Type B pancreatic cell (in vitro differentiated cells): ENCODE results near the gene TFPT. TPM values are rescaled to one million over a fixed set of nuclear protein-coding genes. Genes with fewer than 3 reads are reported as not detected.

Experiments used
- DNase-seq: peaks from one replicate; pipeline ENCODE4 v3.0.0; 2021; ENCODE audit warnings: mixed read lengths; ENCODE audit not compliant: unreplicated experiment; ENCODE audit errors: extremely low spot score
- H3K27ac Mint-ChIP-seq: 2 replicates; pipeline ENCODE4 v1.8.0; 2021; ENCODE audit warnings: mild to moderate bottlenecking, mixed read lengths
- H3K27me3 Mint-ChIP-seq: 2 replicates; pipeline ENCODE4 v1.8.0; 2021; ENCODE audit warnings: mixed read lengths
- H3K36me3 Mint-ChIP-seq: 2 replicates; pipeline ENCODE4 v1.8.0; 2021; ENCODE audit warnings: mixed read lengths
- H3K4me1 Mint-ChIP-seq: one replicate; pipeline ENCODE4 v1.8.0; 2021; ENCODE audit warnings: mixed read lengths; ENCODE audit not compliant: unreplicated experiment
- H3K4me3 Mint-ChIP-seq: 2 replicates; pipeline ENCODE4 v1.8.0; 2021; ENCODE audit warnings: mild to moderate bottlenecking, mixed read lengths
- H3K9me3 Mint-ChIP-seq: 2 replicates; pipeline ENCODE4 v1.8.0; 2021; ENCODE audit warnings: mixed read lengths
- CTCF ChIP-seq: fragments of 200-600 bp; sonication (generic); conservative IDR thresholded peaks from 2 replicates; pipeline ENCODE4 v1.5.0; 2021; ENCODE audit warnings: antibody characterized with exemption, mild to moderate bottlenecking
- total RNA-seq: library from RNA; stranded (reverse); gene quantifications from 2 replicates; pipeline ENCODE4 v1.2.1, GENCODE V29; 2021; ENCODE audit warnings: low replicate concordance

Gene TFPT
- total RNA-seq, 1 donor from 2014 or later = 17.0 TPM

- peaks cover 17% of the 10 kb centered on the region for H3K36me3 Mint-ChIP-seq
- peak overlapping the region; percentile 81 for H3K4me3 Mint-ChIP-seq
- H3K27ac Mint-ChIP-seq = peak overlapping the region; percentile 92
- DNase-seq = no peak
- no peaks in the 10 kb centered on the region for H3K27me3 Mint-ChIP-seq
- peaks cover 17% of the 10 kb centered on the region for H3K4me1 Mint-ChIP-seq
- TF ChIP-seq CTCF = no peak
- H3K9me3 Mint-ChIP-seq = no peaks in the 10 kb centered on the region
Measured at GRCh38 chr19:54156490-54156889, 41.0 kb upstream of the TFPT start.

- H3K27me3 Mint-ChIP-seq = no peaks in the 10 kb centered on the region
- peak overlapping the region; percentile 59 for H3K27ac Mint-ChIP-seq
- no peaks in the 10 kb centered on the region for H3K9me3 Mint-ChIP-seq
- no peak for TF ChIP-seq CTCF
- peaks cover 20% of the 10 kb centered on the region for H3K36me3 Mint-ChIP-seq
- no peak overlapping the region for H3K4me3 Mint-ChIP-seq
- H3K4me1 Mint-ChIP-seq = peaks cover 13% of the 10 kb centered on the region
- no peak for DNase-seq
Measured at GRCh38 chr19:54155694-54156093, 40.2 kb upstream of the TFPT start.

- H3K36me3 Mint-ChIP-seq = peaks cover 23% of the 10 kb centered on the region
- TF ChIP-seq CTCF = no peak
Measured at GRCh38 chr19:54154603-54155345, 39.3 kb upstream of the TFPT start.

GRCh38 chr19:54153731-54154326, 38.4 kb upstream of the TFPT start:
- no peak for DNase-seq
- Mint-ChIP-seq H3K27me3 (no peaks in the 10 kb centered on the region), H3K27ac (no peak overlapping the region), H3K4me3 (peak overlapping the region; percentile 25), H3K9me3 (no peaks in the 10 kb centered on the region), H3K4me1 (no peaks in the 10 kb centered on the region), H3K36me3 (peaks cover 24% of the 10 kb centered on the region)
- TF ChIP-seq CTCF = no peak

More at GRCh38 chr19:54154603-54155345, 39.3 kb upstream of the TFPT start:
- no peaks in the 10 kb centered on the region for H3K27me3 Mint-ChIP-seq
- peaks cover 5% of the 10 kb centered on the region for H3K4me1 Mint-ChIP-seq
- H3K27ac Mint-ChIP-seq = peak overlapping the region; percentile 9
- H3K9me3 Mint-ChIP-seq = no peaks in the 10 kb centered on the region
- DNase-seq = no peak
- peak overlapping the region; percentile 25 for H3K4me3 Mint-ChIP-seq

GRCh38 chr19:54152878-54153524, 37.5 kb upstream of the TFPT start:
- Mint-ChIP-seq H3K36me3 (peaks cover 25% of the 10 kb centered on the region), H3K4me3 (no peak overlapping the region), H3K4me1 (no peaks in the 10 kb centered on the region), H3K9me3 (no peaks in the 10 kb centered on the region), H3K27ac (no peak overlapping the region), H3K27me3 (no peaks in the 10 kb centered on the region)
- DNase-seq = no peak
- no peak for TF ChIP-seq CTCF
